ENCODE results near the gene CREB3L2.

The CREB3L2 gene

GRCh38 chr7:137898839-137899721 lies 102.8 kb downstream of the CREB3L2 start:
- DNase-seq (ENCODE audit: low spot score), result peak; percentile 60

GRCh38 chr7:137895301-137896221 lies 106.3 kb downstream of the CREB3L2 start:
- no peak for DNase-seq (ENCODE audit: low spot score)

GRCh38 chr7:137893143-137893742 lies 108.6 kb downstream of the CREB3L2 start:
- no peak for DNase-seq (ENCODE audit: low spot score)

GRCh38 chr7:137891016-137891655 lies 110.8 kb downstream of the CREB3L2 start:
- DNase-seq (ENCODE audit: low spot score), result no peak

- no peak for DNase-seq (ENCODE audit: low spot score)
These were observed 111.4 kb downstream of the CREB3L2 start for GRCh38 chr7:137890449-137890921.

GRCh38 chr7:137888241-137888640 lies 113.6 kb downstream of the CREB3L2 start:
- no peak for DNase-seq (ENCODE audit: low spot score)

- no peak for DNase-seq (ENCODE audit: low spot score)
These were observed 115.1 kb downstream of the CREB3L2 start for GRCh38 chr7:137886746-137887145.

GRCh38 chr7:137886281-137886680 lies 115.6 kb downstream of the CREB3L2 start:
- no peak for DNase-seq (ENCODE audit: low spot score)

GRCh38 chr7:137885678-137886077 lies 116.2 kb downstream of the CREB3L2 start:
- no peak for DNase-seq (ENCODE audit: low spot score)

GRCh38 chr7:137882806-137883205 lies 119.1 kb downstream of the CREB3L2 start:
- DNase-seq (ENCODE audit: low spot score), result no peak

- DNase-seq (ENCODE audit: low spot score), result peak; percentile 46
These were observed 119.6 kb downstream of the CREB3L2 start for GRCh38 chr7:137882261-137882668.

GRCh38 chr7:137881607-137882260 lies 120.2 kb downstream of the CREB3L2 start:
- no peak for DNase-seq (ENCODE audit: low spot score)

GRCh38 chr7:137880432-137880831 lies 121.5 kb downstream of the CREB3L2 start:
- DNase-seq (ENCODE audit: low spot score), result no peak

GRCh38 chr7:137879357-137880158 lies 122.3 kb downstream of the CREB3L2 start:
- no peak for DNase-seq (ENCODE audit: low spot score)

GRCh38 chr7:137878333-137878961 lies 123.4 kb downstream of the CREB3L2 start:
- no peak for DNase-seq (ENCODE audit: low spot score)

- DNase-seq (ENCODE audit: low spot score), result no peak
These were observed 124.7 kb downstream of the CREB3L2 start for GRCh38 chr7:137877027-137877675.

GRCh38 chr7:137875746-137876145 lies 126.1 kb downstream of the CREB3L2 start:
- no peak for DNase-seq (ENCODE audit: low spot score)

- peak; percentile 9 for DNase-seq (ENCODE audit: low spot score)
These were observed 127.7 kb downstream of the CREB3L2 start for GRCh38 chr7:137873979-137874777.
